Body of pancreas (tissue), 4 donors: ENCODE measurements around the gene SLC25A13.

Source experiments
- CTCF ChIP-seq, 7 experiments: fragments of 450-650 bp in 4 of 7; fragments of 200-600 bp in 3 of 7; sonication (generic) in 3 of 7; IDR thresholded peaks; one replicate each; pipeline ENCODE4 v1.5.1; 2016 to 2019; ENCODE audit warnings: antibody characterized with exemption in 7 of 7
- POLR2A ChIP-seq, 3 donors: fragments of 450-650 bp; IDR thresholded peaks; one replicate each; pipeline ENCODE4 v1.6.1; 2016; ENCODE audit warnings: antibody characterized with exemption in 3 of 3, mild to moderate bottlenecking in 2 of 3

DNA sequence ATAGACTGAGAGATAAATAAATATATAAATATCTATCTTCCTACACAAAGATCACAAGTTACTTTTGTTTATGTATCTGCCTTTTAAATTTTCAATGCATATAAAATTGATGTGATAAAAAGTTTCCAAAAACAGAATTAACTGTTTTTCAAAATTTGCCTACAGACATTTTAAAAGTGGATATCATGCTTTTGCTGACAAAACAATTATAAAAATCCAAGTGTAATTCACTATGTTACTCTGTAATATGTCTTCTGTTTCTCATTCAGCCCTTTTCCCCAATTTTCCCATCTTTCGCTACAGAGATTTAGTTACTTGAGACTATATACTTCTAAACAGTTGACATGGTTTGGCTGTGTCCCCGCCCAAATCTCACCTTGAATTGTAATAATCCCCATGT is 37.7 kb downstream of the SLC25A13 start:
- TF ChIP-seq CTCF (IDR thresholded peaks at IDR 0.05) (no peak), POLR2A (IDR thresholded peaks at IDR 0.05) (no peak)
